ENCODE measurements around the gene ST6GALNAC3. TPM values are rescaled to one million over a fixed set of nuclear protein-coding genes. Genes with fewer than 3 reads are reported as not detected.

ST6GALNAC3 gene
- polyA plus RNA-seq, 1 donor (not counting 4 experiments of a cell fraction or from before 2014, with no cell fraction given), result 0.08 TPM

- H3K4me2 ChIP-seq (ENCODE audit: control insufficient read depth, extremely low read depth, insufficient read depth, low read depth, low read length), result no peak overlapping the region
- H3K4me1 ChIP-seq (ENCODE audit: control insufficient read depth, extremely low read depth, insufficient read depth, low read length), result no peaks in the 10 kb centered on the region
- H3K4me3 ChIP-seq (ENCODE audit: control insufficient read depth in 2 of 3, extremely low read depth in 1 of 3, insufficient read depth in 2 of 3, low read depth in 1 of 3, low read length in 3 of 3), result no peak overlapping the region
- no peak overlapping the region for H3K27ac ChIP-seq (ENCODE audit: control insufficient read depth, insufficient read depth, low read length)
- DNase-seq (ENCODE audit: low read depth, low spot score) (no peak), FAIRE-seq (no peak)
- no peaks in the 10 kb centered on the region for H4K20me1 ChIP-seq (ENCODE audit: control insufficient read depth, extremely low read depth, insufficient read depth, low read length)
- no peaks in the 10 kb centered on the region for H3K9me3 ChIP-seq (ENCODE audit: control insufficient read depth, low read depth, low read length)
- dilution Hi-C loops (cut with MboI; ENCODE audit: extremely low pct_ligation_motif_present, low sequenced_read_pairs), result no loop called here
- TF ChIP-seq, protein P1, sequence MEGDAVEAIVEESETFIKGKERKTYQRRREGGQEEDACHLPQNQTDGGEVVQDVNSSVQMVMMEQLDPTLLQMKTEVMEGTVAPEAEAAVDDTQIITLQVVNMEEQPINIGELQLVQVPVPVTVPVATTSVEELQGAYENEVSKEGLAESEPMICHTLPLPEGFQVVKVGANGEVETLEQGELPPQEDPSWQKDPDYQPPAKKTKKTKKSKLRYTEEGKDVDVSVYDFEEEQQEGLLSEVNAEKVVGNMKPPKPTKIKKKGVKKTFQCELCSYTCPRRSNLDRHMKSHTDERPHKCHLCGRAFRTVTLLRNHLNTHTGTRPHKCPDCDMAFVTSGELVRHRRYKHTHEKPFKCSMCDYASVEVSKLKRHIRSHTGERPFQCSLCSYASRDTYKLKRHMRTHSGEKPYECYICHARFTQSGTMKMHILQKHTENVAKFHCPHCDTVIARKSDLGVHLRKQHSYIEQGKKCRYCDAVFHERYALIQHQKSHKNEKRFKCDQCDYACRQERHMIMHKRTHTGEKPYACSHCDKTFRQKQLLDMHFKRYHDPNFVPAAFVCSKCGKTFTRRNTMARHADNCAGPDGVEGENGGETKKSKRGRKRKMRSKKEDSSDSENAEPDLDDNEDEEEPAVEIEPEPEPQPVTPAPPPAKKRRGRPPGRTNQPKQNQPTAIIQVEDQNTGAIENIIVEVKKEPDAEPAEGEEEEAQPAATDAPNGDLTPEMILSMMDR (optimal IDR thresholded peaks at IDR 0.05 in 1 of 3, IDR thresholded peaks at IDR 0.05 in 1 of 3, conservative IDR thresholded peaks at IDR 0.05 in 1 of 3; ENCODE audit: extremely low read depth in 1 of 3, insufficient read depth in 2 of 3, low read length in 3 of 3), result no peak
- no peak for TF ChIP-seq EZH2 (IDR thresholded peaks at IDR 0.05; ENCODE audit: low read length)
- no peak overlapping the region for H2AFZ ChIP-seq (ENCODE audit: control insufficient read depth, low read length)
- H3K9ac ChIP-seq (ENCODE audit: control insufficient read depth, extremely low read depth, insufficient read depth, low read length), result no peak overlapping the region
- H3K27me3 ChIP-seq (ENCODE audit: control insufficient read depth, extremely low read depth, insufficient read depth, low read length), result no peaks in the 10 kb centered on the region
- H3K36me3 ChIP-seq (ENCODE audit: control insufficient read depth in 2 of 2, extremely low read depth in 1 of 2, insufficient read depth in 2 of 2, low read length in 2 of 2), result no peaks in the 10 kb centered on the region
- H3K79me2 ChIP-seq (ENCODE audit: control insufficient read depth, insufficient read depth, low read length), result no peaks in the 10 kb centered on the region
- no peaks in the 10 kb centered on the region for H3K9me1 ChIP-seq (ENCODE audit: control insufficient read depth, extremely low read depth, insufficient read depth, low read length)
Observed at GRCh38 chr1:76113446-76113845, 38.9 kb downstream of the ST6GALNAC3 start.

DNA sequence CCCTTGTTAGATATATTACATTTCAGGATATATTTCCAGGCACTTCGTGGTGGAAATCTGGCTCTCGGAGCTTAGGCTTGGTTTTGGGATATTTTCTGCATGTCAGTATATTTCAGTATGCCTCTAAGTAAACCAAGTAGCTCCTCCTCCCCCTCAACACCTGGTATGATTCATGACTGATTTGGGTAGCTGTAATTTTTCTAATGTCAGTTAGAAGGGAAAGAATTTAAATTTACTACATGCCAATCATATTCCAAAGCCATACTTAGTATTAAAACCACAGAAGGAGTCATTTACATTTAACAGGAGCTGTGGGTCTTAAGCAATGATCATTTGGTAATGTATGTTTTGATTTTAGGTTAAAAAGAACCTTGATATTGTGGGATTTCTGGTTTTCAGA, 40.6 kb downstream of the ST6GALNAC3 start:
- Histone ChIP-seq H3K9me1 (ENCODE audit: control insufficient read depth, extremely low read depth, insufficient read depth, low read length) (no peaks in the 10 kb centered on the region), H3K27me3 (ENCODE audit: control insufficient read depth, extremely low read depth, insufficient read depth, low read length) (no peaks in the 10 kb centered on the region), H3K27ac (ENCODE audit: control insufficient read depth, insufficient read depth, low read length) (no peak overlapping the region), H3K4me3 (ENCODE audit: control insufficient read depth in 2 of 3, extremely low read depth in 1 of 3, insufficient read depth in 2 of 3, low read depth in 1 of 3, low read length in 3 of 3) (no peak overlapping the region), H3K4me2 (ENCODE audit: control insufficient read depth, extremely low read depth, insufficient read depth, low read depth, low read length) (no peak overlapping the region), H4K20me1 (ENCODE audit: control insufficient read depth, extremely low read depth, insufficient read depth, low read length) (no peaks in the 10 kb centered on the region), H3K4me1 (ENCODE audit: control insufficient read depth, extremely low read depth, insufficient read depth, low read length) (no peaks in the 10 kb centered on the region), H2AFZ (ENCODE audit: control insufficient read depth, low read length) (no peak overlapping the region), H3K9me3 (ENCODE audit: control insufficient read depth, low read depth, low read length) (no peaks in the 10 kb centered on the region), H3K9ac (ENCODE audit: control insufficient read depth, extremely low read depth, insufficient read depth, low read length) (no peak overlapping the region), H3K36me3 (ENCODE audit: control insufficient read depth in 2 of 2, extremely low read depth in 1 of 2, insufficient read depth in 2 of 2, low read length in 2 of 2) (no peaks in the 10 kb centered on the region), H3K79me2 (ENCODE audit: control insufficient read depth, insufficient read depth, low read length) (no peaks in the 10 kb centered on the region)
- dilution Hi-C loops (cut with MboI; ENCODE audit: extremely low pct_ligation_motif_present, low sequenced_read_pairs), result no loop called here
- TF ChIP-seq, protein P1 (optimal IDR thresholded peaks at IDR 0.05 in 1 of 3, IDR thresholded peaks at IDR 0.05 in 1 of 3, conservative IDR thresholded peaks at IDR 0.05 in 1 of 3; ENCODE audit: extremely low read depth in 1 of 3, insufficient read depth in 2 of 3, low read length in 3 of 3), result no peak
- no peak for TF ChIP-seq EZH2 (IDR thresholded peaks at IDR 0.05; ENCODE audit: low read length)
- FAIRE-seq, result no peak
- no peak for DNase-seq (ENCODE audit: low read depth, low spot score)

Data from keratinocyte (primary cell).